ENCODE measurements around the gene GREM1. TPM values are rescaled to one million over a fixed set of nuclear protein-coding genes. Genes with fewer than 3 reads are reported as not detected.
A peak's percentile ranks its signal among the peaks of the same experiment; 100 is the strongest.

Gene GREM1
- total and polyA plus RNA-seq, 2 of the 8 experiments (the other 6 are each of a cell fraction or from before 2014, with no cell fraction given): 0.12 to 1.1 TPM

DNA sequence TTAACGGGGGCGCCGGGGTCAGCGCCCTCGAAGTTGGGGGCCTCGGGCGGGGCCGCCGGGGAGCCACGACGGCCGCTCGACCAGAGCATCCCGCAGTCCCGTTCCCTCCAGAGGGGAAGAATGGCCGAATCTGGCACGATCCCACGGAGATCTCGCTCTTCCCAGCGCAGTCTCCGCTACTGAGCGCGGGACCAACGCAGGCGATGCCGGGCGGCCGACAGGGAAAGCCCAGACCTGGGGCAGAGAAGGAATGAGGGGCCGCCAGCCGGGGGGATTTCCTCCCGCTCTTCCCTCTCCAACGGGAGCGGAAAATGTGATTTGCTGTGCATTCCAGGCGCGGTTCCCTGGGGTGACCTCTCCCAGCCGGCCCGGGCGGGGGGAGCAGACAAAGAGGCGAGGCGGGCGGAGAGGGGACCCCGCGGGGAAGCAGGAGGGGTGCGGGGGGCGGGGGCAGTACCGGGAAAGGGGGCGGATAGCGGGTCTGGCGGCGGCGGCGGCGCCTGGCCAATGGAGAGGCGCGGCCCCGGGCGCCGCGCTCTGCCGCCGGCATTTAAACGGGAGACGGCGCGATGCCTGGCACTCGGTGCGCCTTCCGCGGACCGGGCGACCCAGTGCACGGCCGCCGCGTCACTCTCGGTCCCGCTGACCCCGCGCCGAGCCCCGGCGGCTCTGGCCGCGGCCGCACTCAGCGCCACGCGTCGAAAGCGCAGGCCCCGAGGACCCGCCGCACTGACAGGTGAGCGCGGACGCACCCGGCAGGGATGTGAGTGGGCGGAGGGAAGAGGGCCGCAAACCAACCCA, at the start of gene GREM1 (continued):
- peak; percentile 20; the same call in 1 of the 2 replicates for TF ChIP-seq RBBP5 (IDR thresholded peaks at IDR 0.05; ENCODE audit: borderline replicate concordance, low read depth, low read length)
- no peak for TF ChIP-seq RXRA (IDR thresholded peaks at IDR 0.05; ENCODE audit: insufficient read depth, low read depth, low read length)
- TF ChIP-seq POLR2A (IDR thresholded peaks at IDR 0.05; ENCODE audit: control extremely low read depth in 1 of 2, low read depth in 2 of 2, low read length in 2 of 2): 0 out of 3 replicates have a peak, but pooled peaks of 1 of the 2 experiments have one; percentile 28
- TF ChIP-seq NANOG (IDR thresholded peaks at IDR 0.05; ENCODE audit: insufficient read depth, low read depth, low read length, poor library complexity, severe bottlenecking): no peak
- TF ChIP-seq BRCA1 (IDR thresholded peaks at IDR 0.05; ENCODE audit: low read depth, low read length): no peak
- TF ChIP-seq BCL11A (IDR thresholded peaks at IDR 0.05; ENCODE audit: low read depth in 2 of 2, low read length in 2 of 2): no peak
- TF ChIP-seq TEAD4 (IDR thresholded peaks at IDR 0.05; ENCODE audit: low read depth, low read length): peak; percentile 70
- TF ChIP-seq KDM5A (IDR thresholded peaks at IDR 0.05; ENCODE audit: low read length): no peak
- TF ChIP-seq CHD1 (IDR thresholded peaks at IDR 0.05; ENCODE audit: low read depth, low read length): no peak
- TF ChIP-seq SP1 (IDR thresholded peaks at IDR 0.05; ENCODE audit: low read depth, low read length): no peak
- no peak for TF ChIP-seq CEBPB (IDR thresholded peaks at IDR 0.05; ENCODE audit: low read depth, low read length)
- TF ChIP-seq, protein P1, sequence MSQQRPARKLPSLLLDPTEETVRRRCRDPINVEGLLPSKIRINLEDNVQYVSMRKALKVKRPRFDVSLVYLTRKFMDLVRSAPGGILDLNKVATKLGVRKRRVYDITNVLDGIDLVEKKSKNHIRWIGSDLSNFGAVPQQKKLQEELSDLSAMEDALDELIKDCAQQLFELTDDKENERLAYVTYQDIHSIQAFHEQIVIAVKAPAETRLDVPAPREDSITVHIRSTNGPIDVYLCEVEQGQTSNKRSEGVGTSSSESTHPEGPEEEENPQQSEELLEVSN (IDR thresholded peaks at IDR 0.05): 0 out of 2 replicates have a peak, but pooled peaks have one; percentile 2
- no peak for TF ChIP-seq SIRT6 (IDR thresholded peaks at IDR 0.05; ENCODE audit: low read length)
- peak; percentile 2 for TF ChIP-seq RNF2 (IDR thresholded peaks at IDR 0.05; ENCODE audit: borderline replicate concordance, low read depth, low read length, missing control alignments, poor library complexity, severe bottlenecking)
- TF ChIP-seq SUZ12 (IDR thresholded peaks at IDR 0.05; ENCODE audit: low read length): peak; percentile 14; the same call in 1 of the 2 replicates
- no peak for TF ChIP-seq FOSL1 (IDR thresholded peaks at IDR 0.05; ENCODE audit: insufficient read depth, low read depth, low read length)
- TF ChIP-seq, protein P2, sequence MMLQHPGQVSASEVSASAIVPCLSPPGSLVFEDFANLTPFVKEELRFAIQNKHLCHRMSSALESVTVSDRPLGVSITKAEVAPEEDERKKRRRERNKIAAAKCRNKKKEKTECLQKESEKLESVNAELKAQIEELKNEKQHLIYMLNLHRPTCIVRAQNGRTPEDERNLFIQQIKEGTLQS (IDR thresholded peaks at IDR 0.05; ENCODE audit: insufficient read depth, low read depth, low read length): no peak
- peak; percentile 38 for TF ChIP-seq KDM4A (IDR thresholded peaks at IDR 0.05; ENCODE audit: low read depth, low read length, severe bottlenecking)

Data from H1 (cell line).